Stimulated activated CD8-positive, alpha-beta memory T cell treated with anti-CD3 and anti-CD28 coated beads, Interleukin-2, amount 100 ng/mL, for 1 hour (primary cell): Measurements from ENCODE around the gene KCNAB3.

Experiments used
- DNase-seq, 2 donors: peaks; one replicate each; pipeline ENCODE4 v3.0.0-alpha.2; 2020; ENCODE audit warnings: low read depth in 2 of 2

KCNAB3 gene

GRCh38 chr17:7940743-7941142 lies 11.1 kb upstream of the KCNAB3 start:
- no peak for DNase-seq

- DNase-seq = no peak
Observed at GRCh38 chr17:7940034-7940433, 10.4 kb upstream of the KCNAB3 start.

DNA sequence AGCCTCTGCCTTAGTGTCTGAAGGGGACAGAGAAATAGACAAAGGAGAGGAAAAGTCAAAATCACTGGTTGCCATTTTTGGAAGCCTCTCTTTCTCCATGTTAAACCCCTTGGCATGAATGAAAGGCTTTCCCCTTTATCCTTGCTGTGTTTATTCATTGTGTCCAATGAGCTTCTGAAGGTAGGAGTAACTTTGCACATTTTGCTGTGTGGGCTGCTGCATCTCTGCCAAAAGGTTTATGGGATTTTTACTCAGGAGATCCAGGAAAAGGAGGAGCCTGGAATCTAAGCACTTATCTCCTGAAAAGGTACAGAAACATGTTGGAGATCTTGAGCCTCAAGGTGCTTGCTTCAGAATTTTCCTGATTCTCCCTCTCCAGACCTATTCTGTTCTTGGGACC lies 6.2 kb upstream of the KCNAB3 start:
- no peak for DNase-seq

GRCh38 chr17:7932949-7933348 lies 3.3 kb upstream of the KCNAB3 start:
- DNase-seq = no peak

- DNase-seq = no peak
Observed at GRCh38 chr17:7932483-7932891, 2.8 kb upstream of the KCNAB3 start.

DNA sequence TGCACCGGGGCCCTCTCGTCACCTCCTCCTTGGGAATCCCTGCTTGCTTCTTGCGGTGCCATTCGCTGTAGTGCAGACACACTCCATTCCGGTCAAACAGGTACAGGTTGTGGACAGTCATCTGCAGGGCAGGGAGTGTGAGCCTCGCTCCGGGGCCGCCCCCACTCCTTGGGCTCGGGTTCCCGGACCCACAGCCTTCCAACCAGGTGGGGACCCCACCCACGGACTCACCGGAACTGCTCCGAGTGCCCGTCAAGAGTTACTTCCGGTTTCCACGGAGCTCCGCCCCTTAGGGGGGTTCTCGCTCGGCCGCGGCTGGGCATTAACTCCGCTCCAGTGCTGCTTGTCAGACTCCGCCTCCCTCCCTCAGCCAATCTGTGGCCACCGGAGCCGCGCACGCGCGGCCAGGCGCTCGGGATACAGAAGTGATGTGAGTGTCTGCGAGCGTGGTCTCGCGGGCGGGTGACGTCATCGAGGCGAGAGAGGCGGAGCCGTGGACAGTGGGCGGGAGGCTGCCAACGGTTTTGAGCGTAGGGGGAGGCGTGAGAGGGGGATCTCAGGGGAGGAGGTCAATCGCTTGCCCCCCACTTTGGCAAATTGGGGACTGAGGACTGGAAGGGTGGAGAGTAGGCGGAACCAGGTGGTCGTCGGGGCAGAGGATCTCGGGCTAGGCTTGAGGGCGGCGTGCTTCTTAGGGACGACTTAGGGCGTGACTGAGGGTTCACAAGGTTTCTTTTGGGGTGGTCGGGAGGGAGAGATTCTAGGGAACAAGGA lies 2.2 kb upstream of the KCNAB3 start, which contains the start of the genes CNTROB and TRAPPC1:
Gene CNTROB (plus strand): TSS at position 498 of the 774 bp plus-strand sequence. CDS start 874 bp downstream, outside the sequence.
Gene TRAPPC1 (minus strand): TSS at position 238 of the 774 bp plus-strand sequence. CDS start 117 bp downstream, at position 121.
- DNase-seq = peak; percentile 98 to 99

DNA sequence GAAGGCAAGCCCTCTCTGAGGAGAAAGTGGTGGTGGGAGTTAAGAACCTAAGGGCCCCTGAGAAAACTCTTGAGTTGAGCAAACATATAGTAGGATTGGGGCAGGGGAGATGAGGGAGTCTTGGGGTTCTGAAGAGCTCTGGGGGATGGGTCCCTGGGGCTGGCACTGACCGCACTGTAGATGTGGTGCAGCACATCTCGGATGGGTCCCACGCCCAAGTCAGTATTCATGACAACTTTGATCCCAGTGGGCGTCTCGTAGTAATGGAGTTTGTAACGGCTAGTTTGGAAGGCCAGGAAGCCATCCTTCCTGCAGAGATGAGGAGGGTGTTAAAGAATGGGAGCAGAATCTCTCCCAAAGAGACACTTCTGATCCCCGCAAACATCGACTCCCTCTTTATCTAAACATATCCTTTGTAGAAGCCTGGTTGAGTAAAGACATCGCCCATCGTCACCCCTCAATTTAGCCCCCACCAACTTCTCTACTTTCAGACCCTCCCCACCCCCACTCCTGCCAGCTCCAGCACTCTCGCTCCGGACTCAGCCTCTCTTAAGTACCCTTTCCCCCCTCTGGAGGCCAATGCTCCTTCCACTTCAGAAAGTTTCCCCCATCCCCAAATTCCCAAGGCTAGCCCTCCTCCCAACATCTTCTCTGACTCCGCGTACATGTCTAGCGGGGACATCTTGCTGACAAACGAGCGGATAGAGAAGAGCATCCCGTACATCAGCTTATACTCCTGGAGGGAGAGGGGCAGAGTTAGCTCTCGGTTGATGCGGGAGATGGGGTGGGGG lies 1.4 kb upstream of the KCNAB3 start:
- no peak for DNase-seq

- no peak for DNase-seq
Observed at GRCh38 chr17:7927596-7927995, 2.1 kb downstream of the KCNAB3 start.

- DNase-seq = peak; percentile 67 to 68
Observed at GRCh38 chr17:7922845-7923628, 6.6 kb downstream of the KCNAB3 start.

- DNase-seq = no peak
Observed at GRCh38 chr17:7922269-7922844, 7.3 kb downstream of the KCNAB3 start.

DNA sequence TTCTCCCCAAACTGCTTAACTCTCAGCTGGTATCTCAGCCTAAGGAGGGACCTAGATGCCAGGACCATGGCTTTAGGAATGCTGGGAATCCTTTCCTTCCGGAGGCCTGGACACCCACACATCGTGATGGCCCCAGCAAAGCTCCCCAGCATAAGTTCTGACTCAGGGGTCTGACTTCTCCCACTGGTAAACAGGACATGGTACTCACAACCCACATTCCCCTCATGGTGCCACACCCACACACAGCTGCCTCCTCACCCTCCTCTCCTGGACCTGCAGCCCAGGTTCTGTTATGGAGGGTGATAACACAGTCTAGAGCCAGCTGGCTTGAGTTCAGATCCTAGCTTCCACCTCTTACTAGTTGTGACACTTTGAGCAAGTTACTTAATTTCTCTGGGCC lies 12.8 kb downstream of the KCNAB3 start:
- no peak for DNase-seq

- DNase-seq = no peak
Observed at GRCh38 chr17:7916385-7916682, 13.3 kb downstream of the KCNAB3 start.

DNA sequence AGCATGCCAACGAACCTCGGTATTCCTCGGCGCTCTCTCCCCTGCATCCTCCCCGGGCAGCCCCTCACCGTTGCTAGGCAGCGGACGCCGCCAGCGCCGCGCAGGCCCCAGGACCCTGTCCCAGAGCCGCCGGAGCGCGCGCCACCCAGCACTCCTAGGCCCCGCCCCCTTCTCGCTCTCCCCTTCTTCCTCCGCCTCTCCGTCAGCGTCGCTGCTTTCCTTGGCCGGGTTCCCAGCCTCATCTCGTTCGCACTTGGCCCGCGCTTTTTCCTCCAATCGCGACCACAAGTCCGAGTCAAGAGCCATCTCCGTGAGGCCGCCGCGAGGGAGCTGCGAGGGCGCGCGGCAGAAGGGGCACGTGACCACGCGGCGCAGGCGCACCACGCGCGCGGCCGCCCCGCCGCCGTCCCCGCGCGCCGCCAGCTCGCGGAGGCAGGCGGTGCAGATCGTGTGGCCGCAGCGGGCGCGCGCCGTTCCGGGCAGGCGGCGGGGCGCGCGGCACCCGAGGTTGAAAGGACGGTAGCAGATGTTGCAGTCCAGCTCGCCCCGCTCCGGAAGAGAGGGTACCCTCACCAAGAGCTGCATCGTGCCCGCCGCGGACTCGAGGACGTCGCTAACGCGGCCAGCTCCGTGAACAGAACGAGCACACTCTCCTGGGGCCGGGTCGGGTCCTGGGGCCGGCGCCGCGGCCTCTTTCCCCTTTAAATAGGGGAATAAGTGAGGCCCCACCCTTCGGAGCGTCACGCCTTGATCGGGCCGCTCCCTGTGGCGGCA lies 13.9 kb downstream of the KCNAB3 start, which contains the start of gene RNF227:
Gene RNF227 (minus strand): TSS at position 679 of the 774 bp plus-strand sequence. CDS start 94 bp downstream, at position 585.
- peak; percentile 56 to 64 for DNase-seq

DNA sequence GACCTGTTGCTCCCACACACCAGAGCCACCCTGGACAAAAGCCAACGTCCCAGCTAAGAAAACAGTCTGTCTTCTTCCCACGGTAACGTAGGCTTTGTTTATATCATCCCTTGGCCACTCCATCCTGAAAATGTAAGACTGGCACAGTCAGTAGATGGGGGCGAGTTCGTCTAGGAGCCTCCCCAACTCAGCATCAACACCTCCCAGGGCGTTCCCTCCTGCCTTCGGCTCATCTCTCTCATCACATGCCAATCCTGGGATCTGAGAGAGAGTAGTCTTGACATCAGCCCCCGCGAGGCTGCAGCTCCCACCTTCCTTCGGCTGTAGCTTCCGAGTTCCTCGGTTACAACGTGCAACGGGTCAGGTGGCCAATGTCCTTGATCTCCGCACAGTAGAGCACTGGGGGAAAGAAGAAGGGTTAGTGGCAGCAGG lies 14.5 kb downstream of the KCNAB3 start:
- no peak for DNase-seq

- DNase-seq = no peak
Observed at GRCh38 chr17:7912927-7913524, 16.6 kb downstream of the KCNAB3 start.

DNA sequence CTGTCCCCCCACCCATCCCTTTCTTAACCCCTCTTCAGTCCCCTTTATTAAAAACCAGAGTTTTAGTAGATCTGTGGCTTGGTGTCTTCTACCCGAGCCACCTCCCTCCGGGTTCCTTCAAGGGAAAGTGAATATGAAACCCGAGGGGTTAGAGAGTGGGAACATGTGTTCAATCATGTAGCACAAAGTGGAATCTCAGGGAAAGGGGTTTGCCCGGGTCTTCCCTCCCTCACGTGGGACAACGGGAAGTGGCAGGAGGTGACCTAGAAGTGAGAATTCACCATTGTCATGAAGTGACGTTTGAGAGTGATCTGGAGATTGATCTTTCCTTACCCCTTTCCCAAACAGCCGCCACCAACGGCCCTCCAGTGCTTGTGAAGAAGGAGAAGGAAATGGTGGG lies 18.5 kb downstream of the KCNAB3 start:
- DNase-seq = no peak

- DNase-seq = no peak
Observed at GRCh38 chr17:7910711-7911110, 18.9 kb downstream of the KCNAB3 start.

- DNase-seq = no peak
Observed at GRCh38 chr17:7910281-7910680, 19.4 kb downstream of the KCNAB3 start.

DNA sequence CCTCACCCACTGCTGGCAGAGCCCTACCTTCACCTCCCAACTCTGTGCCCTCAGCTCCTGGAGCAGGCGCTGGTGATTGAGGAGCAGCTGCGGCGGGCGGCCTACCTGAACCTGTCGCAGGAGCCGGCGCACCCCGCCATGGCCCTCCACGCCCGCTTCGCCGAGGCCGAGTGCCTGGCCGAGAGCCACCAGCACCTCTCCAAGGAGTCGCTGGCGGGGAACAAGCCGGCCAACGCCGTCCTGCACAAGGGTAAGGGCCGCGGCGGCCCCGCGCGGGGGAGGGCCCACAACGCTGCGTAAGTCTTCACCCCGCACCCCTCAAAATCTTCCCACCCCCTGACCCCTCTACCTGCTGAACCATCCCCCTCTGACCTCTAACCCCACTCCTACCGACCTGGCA lies 20.6 kb downstream of the KCNAB3 start:
- no peak for DNase-seq
